Astrocyte of the spinal cord (primary cell): ENCODE data around the gene PASD1.

Source experiments
- DNase-seq: peaks from one replicate; pipeline ENCODE4 v3.0.0; 2011; ENCODE audit warnings: low read depth, low spot score
- H3K4me3 ChIP-seq: 2 replicates; pipeline ENCODE4 v1.5.1; 2011; ENCODE audit warnings: low read depth, mild to moderate bottlenecking, low read length, moderate library complexity
- in situ Hi-C: cut with HindIII; loops from 2 replicates; pipeline ENCODE4 v1.10.0; 2017; ENCODE audit warnings: low sequenced_read_pairs
- TF ChIP-seq, protein P1 (sequence below): IDR thresholded peaks from 2 replicates; pipeline ENCODE4 v1.5.1; 2012; ENCODE audit warnings: low read depth, mild to moderate bottlenecking, low read length, inconsistent platforms

PASD1 gene

DNA sequence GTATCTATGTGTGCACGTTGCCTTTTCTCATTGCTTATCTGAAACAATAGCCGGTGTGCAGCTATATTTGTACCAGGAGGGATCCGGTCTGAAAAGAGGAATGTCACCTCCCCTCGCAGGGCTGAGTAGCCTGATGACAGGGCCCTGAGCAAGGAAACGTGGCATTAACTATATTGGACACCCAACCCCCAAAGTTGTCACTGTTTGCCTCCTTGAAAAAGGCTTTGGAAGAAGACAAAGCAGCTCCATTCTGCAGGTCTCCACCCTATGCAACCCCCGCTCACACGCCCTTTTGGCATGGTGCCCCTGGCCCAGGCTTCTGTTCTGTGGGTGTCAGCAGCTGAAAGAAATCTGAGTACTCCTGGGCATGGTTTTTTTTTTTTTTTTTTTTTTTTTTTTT is 140.0 kb downstream of the PASD1 start:
- no peak overlapping the region for H3K4me3 ChIP-seq
- in situ Hi-C loops: no loop called here
- TF ChIP-seq, protein P1, sequence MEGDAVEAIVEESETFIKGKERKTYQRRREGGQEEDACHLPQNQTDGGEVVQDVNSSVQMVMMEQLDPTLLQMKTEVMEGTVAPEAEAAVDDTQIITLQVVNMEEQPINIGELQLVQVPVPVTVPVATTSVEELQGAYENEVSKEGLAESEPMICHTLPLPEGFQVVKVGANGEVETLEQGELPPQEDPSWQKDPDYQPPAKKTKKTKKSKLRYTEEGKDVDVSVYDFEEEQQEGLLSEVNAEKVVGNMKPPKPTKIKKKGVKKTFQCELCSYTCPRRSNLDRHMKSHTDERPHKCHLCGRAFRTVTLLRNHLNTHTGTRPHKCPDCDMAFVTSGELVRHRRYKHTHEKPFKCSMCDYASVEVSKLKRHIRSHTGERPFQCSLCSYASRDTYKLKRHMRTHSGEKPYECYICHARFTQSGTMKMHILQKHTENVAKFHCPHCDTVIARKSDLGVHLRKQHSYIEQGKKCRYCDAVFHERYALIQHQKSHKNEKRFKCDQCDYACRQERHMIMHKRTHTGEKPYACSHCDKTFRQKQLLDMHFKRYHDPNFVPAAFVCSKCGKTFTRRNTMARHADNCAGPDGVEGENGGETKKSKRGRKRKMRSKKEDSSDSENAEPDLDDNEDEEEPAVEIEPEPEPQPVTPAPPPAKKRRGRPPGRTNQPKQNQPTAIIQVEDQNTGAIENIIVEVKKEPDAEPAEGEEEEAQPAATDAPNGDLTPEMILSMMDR: no peak
- no peak for DNase-seq

DNA sequence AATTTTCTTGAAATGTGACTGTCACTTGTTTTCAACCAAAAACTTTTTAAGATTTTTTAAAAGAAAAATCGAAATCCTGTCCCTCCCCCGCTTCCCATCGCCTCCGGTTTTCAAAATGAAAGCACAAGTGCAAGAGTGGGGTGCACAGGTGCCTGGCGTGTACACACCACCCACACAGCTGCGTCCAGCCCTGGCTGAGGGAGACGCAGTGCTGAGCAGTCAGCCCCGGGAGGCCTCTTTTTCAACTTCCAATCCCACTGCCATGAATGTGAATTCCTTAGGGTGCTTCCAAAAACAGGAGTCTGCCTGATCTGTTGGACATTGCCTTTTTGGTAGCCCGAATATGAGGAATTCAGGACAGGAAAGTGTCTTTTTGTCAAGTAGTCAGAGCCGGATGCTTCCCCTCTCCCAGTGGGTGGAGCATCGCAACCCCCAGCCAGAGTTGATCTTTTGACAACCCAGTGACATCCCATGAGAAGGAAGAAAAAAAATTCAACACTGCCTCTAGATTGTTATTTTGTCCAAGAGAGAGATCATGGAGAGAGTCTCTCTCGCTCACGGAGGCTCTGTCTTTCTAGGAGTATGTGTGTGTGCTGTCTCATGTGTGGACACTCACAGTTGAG is 140.7 kb downstream of the PASD1 start:
- H3K4me3 ChIP-seq: no peak overlapping the region
- DNase-seq: no peak
- in situ Hi-C loops: no loop called here
- TF ChIP-seq, protein P1: no peak

DNA sequence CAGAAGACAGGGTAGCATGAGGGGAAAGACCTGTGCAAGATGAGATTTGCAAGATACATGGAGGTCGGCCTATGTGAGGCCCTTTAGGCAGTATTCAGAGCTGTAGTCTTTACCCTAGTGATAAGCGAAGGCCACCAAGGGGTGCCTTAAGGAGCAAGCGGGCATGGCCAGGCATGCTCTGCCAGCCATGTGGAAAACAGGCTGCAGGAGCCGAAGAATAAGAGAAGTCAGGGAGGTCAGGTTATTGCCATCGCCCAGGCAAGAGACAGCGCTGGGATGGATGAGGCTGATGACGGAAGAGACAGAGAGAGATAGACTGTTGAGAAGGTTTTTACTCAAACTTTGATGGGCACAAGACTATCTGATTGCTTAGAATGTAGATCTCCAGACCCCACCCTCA is 145.3 kb downstream of the PASD1 start:
- TF ChIP-seq, protein P1: no peak
- DNase-seq: no peak
- no peak overlapping the region for H3K4me3 ChIP-seq
- in situ Hi-C loops: no loop called here

DNA sequence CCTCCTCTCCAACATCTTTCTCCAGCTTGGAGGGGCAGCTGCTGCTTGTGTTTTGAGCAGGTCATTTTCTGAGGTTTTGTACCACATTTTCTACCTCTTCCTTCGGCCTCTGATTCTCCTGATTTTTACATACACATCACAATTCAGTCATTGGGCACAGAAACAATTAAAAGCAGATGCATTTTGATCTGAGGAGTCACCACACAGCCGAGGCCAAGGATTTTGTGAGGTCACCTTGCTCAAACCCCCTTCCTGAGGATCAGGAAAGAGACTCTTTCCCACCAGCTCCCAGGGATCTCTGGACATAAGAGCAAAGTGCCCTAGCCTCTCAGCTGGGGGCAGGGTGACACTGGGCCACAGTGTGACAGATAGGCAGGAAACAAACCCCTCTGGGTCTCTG is 147.0 kb downstream of the PASD1 start:
- H3K4me3 ChIP-seq: no peak overlapping the region
- TF ChIP-seq, protein P1: no peak
- DNase-seq: no peak
- in situ Hi-C loops: no loop called here

DNA sequence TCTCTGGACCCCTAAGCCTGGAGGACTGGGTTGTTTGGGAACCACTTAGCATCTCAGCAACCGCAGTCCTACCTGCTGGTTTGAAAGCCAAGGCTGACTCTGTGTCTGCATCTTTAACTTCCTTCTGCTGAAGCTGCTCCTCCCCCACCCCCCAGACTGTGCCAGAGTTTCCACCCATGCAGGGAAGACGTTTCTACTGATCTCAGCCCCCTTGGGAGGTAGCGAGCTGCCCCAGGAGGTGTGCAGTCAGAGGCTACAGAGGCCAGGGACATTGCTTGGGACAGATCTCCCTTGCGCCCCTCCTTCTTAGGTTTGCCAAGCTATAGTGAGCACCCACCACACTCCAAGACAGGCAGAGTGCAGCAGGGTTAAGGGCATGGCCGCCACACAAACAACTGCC is 147.7 kb downstream of the PASD1 start:
- TF ChIP-seq, protein P1: no peak
- in situ Hi-C loops: no loop called here
- no peak for DNase-seq
- no peak overlapping the region for H3K4me3 ChIP-seq

DNA sequence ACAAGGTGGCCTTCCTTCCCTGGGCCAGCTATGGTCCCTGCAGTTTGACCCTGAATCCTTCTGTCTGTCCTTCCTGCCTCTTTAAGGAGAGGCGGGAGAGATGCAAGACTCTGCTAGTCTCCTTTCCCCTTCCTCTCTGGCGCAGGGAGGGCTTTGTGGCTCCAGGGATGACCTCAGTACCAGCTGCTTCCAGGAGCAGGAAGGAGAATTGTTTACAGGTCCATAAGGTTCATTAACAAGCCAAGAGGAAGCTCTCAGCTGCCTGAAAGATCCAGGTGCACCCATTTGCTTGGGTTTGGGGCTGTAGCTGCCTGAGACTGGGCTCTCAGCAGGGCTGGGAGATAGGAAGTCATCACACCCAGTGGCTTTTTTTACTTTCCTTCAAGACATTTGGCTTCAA is 148.3 kb downstream of the PASD1 start:
- TF ChIP-seq, protein P1: no peak
- no peak for DNase-seq
- in situ Hi-C loops: no loop called here
- H3K4me3 ChIP-seq: no peak overlapping the region

DNA sequence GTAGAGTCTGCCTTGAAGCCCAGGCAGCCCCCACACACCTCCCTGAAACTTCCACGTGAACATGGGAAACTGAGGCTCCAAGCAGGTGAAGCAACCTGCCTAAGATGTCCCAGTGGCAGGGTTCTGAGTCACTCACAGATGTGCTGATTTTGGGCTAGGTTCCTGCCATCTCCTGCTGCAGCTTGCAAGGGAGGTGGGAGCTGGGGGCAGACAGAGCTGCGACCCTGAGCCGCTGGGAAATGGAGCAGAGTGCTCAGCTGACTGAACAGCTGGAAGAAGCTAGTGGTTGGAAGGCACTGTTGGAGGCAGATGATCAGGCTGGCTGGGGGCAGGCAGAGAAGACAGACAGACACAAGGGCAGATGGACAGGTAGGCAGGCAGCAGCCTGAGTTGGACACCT is 148.8 kb downstream of the PASD1 start:
- no peak for DNase-seq
- in situ Hi-C loops: no loop called here
- TF ChIP-seq, protein P1: no peak
- H3K4me3 ChIP-seq: no peak overlapping the region
